SU-DHL-6 (cell line): ENCODE results near the gene KMT2B.

Experiments used
- H2AFZ ChIP-seq: fragments of 200-600 bp; sonication (generic); 2 replicates; pipeline ENCODE4 v1.6.1; 2014; ENCODE audit warnings: low read depth, mild to moderate bottlenecking, moderate library complexity, mixed read lengths, antibody characterized with exemption, low read length; ENCODE audit not compliant: severe bottlenecking
- H3F3A ChIP-seq: fragments of 200-600 bp; shearing (Covaris generic); 2 replicates; pipeline ENCODE4 v1.6.0; 2016; ENCODE audit warnings: antibody characterized with exemption, mild to moderate bottlenecking; ENCODE audit not compliant: insufficient read depth
- H3K27ac ChIP-seq: fragments of 200-600 bp; sonication (generic); 2 replicates; pipeline ENCODE4 v1.5.1; 2016; ENCODE audit warnings: low read depth, mild to moderate bottlenecking, low read length, moderate library complexity, mixed read lengths
- H3K27me3 ChIP-seq: fragments of 200-600 bp; sonication (generic), shearing (Covaris generic); 2 replicates; pipeline ENCODE4 v1.6.0; 2014; ENCODE audit warnings: mild to moderate bottlenecking, low read length
- H3K36me3 ChIP-seq: fragments of 200-600 bp; sonication (generic); 2 replicates; pipeline ENCODE4 v1.6.1; 2014; ENCODE audit warnings: mild to moderate bottlenecking, low read length, mixed read lengths
- H3K4me2 ChIP-seq: fragments of 300-600, 200-600 bp; shearing (Covaris generic), sonication (generic); 2 replicates; pipeline ENCODE4 v1.6.0; 2014; ENCODE audit warnings: low read length, low read depth, mild to moderate bottlenecking; ENCODE audit not compliant: poor library complexity, severe bottlenecking
- H3K4me3 ChIP-seq: fragments of 200-600 bp; sonication (generic); 2 replicates; pipeline ENCODE4 v1.5.1; 2014; ENCODE audit warnings: antibody characterized with exemption, low read length, mild to moderate bottlenecking, mixed read lengths; ENCODE audit not compliant: insufficient read depth, poor library complexity, severe bottlenecking
- H3K79me2 ChIP-seq: fragments of 200-600 bp; sonication (generic); 2 replicates; pipeline ENCODE4 v1.6.1; 2014; ENCODE audit warnings: mild to moderate bottlenecking, low read length, moderate library complexity; ENCODE audit not compliant: insufficient read depth
- H3K9ac ChIP-seq: fragments of 200-600 bp; sonication (generic); 2 replicates; pipeline ENCODE4 v1.7.0; 2014; ENCODE audit warnings: mild to moderate bottlenecking, low read length
- H3K9me2 ChIP-seq: fragments of 200-600 bp; sonication (generic); replicated peaks from 2 replicates; pipeline ENCODE4 v1.6.1; 2014; ENCODE audit warnings: low read length; ENCODE audit not compliant: insufficient read depth
- H3K9me3 ChIP-seq: fragments of 200-600 bp; sonication (generic); 2 replicates; pipeline ENCODE4 v1.6.1; 2014; ENCODE audit warnings: low read length, mixed read lengths; ENCODE audit not compliant: insufficient read depth
- H4K20me1 ChIP-seq: fragments of 200-600 bp; sonication (generic); 2 replicates; pipeline ENCODE4 v1.6.1; 2014; ENCODE audit warnings: low read depth, mild to moderate bottlenecking, antibody characterized with exemption, low read length, moderate library complexity, mixed read lengths
- EZH2phosphoT487 ChIP-seq: fragments of 200-600 bp; sonication (generic), shearing (Covaris generic); conservative IDR thresholded peaks from 2 replicates; pipeline ENCODE4 v1.6.1; 2018; ENCODE audit warnings: mild to moderate bottlenecking, antibody characterized with exemption, low read length, moderate library complexity, mixed read lengths
- TF ChIP-seq, protein P1 (sequence below): fragments of 200-600 bp; sonication (generic); IDR thresholded peaks from one replicate; pipeline ENCODE4 v1.5.1; 2017; ENCODE audit warnings: antibody characterized with exemption, mild to moderate bottlenecking, low read length, moderate library complexity; ENCODE audit not compliant: insufficient read depth, poor library complexity, severe bottlenecking

Gene KMT2B

GRCh38 chr19:35782589-35782988, 64.8 kb downstream of the KMT2B start:
- Histone ChIP-seq H3K79me2 (no peaks in the 10 kb centered on the region), H3K36me3 (no peaks in the 10 kb centered on the region), H3K9me2 (no peaks in the 10 kb centered on the region), H2AFZ (no peak overlapping the region), H3K9ac (no peak overlapping the region), H3K27ac (no peak overlapping the region), H3K4me2 (no peak overlapping the region), H3K27me3 (no peaks in the 10 kb centered on the region), H3K4me3 (no peak overlapping the region), H3K9me3 (no peaks in the 10 kb centered on the region), H3F3A (no peaks in the 10 kb centered on the region), H4K20me1 (no peaks in the 10 kb centered on the region)
- TF ChIP-seq, protein P1, sequence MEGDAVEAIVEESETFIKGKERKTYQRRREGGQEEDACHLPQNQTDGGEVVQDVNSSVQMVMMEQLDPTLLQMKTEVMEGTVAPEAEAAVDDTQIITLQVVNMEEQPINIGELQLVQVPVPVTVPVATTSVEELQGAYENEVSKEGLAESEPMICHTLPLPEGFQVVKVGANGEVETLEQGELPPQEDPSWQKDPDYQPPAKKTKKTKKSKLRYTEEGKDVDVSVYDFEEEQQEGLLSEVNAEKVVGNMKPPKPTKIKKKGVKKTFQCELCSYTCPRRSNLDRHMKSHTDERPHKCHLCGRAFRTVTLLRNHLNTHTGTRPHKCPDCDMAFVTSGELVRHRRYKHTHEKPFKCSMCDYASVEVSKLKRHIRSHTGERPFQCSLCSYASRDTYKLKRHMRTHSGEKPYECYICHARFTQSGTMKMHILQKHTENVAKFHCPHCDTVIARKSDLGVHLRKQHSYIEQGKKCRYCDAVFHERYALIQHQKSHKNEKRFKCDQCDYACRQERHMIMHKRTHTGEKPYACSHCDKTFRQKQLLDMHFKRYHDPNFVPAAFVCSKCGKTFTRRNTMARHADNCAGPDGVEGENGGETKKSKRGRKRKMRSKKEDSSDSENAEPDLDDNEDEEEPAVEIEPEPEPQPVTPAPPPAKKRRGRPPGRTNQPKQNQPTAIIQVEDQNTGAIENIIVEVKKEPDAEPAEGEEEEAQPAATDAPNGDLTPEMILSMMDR: no peak
- TF ChIP-seq EZH2phosphoT487: no peak

DNA sequence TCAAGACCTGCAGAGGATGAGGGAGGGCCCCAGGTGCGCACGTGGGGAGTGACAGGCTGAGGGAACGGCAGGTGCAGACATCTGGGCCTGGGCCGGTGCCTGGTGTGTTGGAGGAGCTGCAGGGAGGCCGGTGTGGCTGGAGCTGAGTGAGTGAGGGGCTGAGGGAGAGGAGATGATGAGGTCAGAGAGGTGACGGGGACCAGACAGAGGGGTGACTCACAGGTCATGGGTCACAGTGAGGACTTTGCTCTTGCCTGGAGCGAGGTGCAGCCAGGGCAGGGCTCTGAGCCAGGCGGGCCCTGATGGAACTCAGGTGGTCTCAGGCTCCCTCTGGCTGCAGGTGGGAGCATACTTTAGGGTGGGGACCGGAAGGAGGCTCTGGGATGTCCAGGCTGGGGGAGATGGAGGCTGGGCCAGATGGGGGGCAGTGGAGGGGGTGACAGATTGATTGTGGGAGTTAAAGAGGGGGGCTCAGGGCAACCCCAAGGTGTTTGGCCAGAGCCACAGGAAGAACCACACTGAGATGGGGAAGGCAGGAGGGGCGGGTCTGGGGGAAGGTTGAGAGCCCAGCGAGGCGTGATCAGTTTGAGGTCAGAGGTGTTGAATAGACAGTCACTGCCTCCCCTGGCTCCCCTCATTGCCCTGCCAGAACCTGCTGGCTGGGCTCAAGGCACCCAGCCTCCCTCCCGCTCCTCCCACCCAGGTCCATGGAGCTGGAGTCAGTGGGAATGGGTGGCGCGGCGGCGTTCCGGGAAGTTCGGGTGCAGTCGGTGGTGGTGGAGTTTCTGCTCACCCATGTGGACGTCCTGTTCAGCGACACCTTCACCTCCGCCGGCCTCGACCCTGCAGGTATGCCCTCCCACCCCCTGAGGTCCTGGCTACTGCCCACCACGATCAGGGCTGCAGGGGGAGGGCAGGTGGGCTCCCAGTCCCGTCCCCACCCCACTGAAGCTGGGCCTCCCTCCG, 65.9 kb downstream of the KMT2B start:
- H3K36me3 ChIP-seq: no peaks in the 10 kb centered on the region
- no peak overlapping the region for H2AFZ ChIP-seq
- no peak overlapping the region for H3K4me3 ChIP-seq
- H3F3A ChIP-seq: no peaks in the 10 kb centered on the region
- H3K9me3 ChIP-seq: no peaks in the 10 kb centered on the region
- no peak overlapping the region for H3K9ac ChIP-seq
- H4K20me1 ChIP-seq: no peaks in the 10 kb centered on the region
- TF ChIP-seq EZH2phosphoT487: no peak
- TF ChIP-seq, protein P1: no peak
- H3K27me3 ChIP-seq: no peaks in the 10 kb centered on the region
- H3K4me2 ChIP-seq: no peak overlapping the region
- H3K79me2 ChIP-seq: no peaks in the 10 kb centered on the region
- H3K9me2 ChIP-seq: no peaks in the 10 kb centered on the region
- H3K27ac ChIP-seq: no peak overlapping the region

DNA sequence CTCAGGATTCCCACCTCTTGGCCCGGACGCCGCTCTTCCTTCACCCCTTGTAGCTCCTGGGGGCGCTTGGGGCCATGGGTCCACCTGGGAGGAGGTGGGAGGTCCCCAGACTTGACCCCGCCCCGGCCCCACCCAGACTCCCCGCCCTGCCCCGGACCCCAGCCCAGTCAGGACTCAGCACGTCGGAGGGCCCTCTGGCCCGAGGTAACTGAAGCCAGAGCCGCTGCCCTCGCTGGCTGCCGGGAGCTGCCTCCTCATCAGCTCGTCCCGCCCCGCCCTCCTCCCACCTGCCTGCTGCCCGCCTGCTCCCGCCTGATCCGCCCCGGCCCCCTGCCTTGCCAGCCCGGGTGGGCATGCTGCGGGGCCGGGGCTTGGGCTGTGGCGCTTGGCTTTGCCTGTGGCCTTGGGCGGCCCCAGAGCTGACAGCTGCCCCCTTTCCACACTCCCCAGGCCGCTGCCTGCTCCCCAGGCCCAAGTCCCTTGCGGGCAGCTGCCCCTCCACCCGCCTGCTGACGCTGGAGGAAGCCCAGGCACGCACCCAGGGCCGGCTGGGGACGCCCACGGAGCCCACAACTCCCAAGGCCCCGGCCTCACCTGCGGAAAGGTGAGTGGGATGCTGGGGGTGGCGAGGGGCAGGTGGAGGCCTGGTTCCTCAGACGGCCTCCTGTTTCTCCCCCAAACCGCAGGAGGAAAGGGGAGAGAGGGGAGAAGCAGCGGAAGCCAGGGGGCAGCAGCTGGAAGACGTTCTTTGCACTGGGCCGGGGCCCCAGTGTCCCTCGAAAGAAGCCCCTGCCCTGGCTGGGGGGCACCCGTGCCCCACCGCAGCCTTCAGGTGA, 66.9 kb downstream of the KMT2B start:
- no peaks in the 10 kb centered on the region for H3K79me2 ChIP-seq
- no peaks in the 10 kb centered on the region for H3K9me3 ChIP-seq
- TF ChIP-seq EZH2phosphoT487: no peak
- TF ChIP-seq, protein P1: no peak
- no peak overlapping the region for H3K4me3 ChIP-seq
- H4K20me1 ChIP-seq: no peaks in the 10 kb centered on the region
- no peak overlapping the region for H3K4me2 ChIP-seq
- H3K27ac ChIP-seq: no peak overlapping the region
- no peaks in the 10 kb centered on the region for H3F3A ChIP-seq
- no peak overlapping the region for H3K9ac ChIP-seq
- H3K27me3 ChIP-seq: no peaks in the 10 kb centered on the region
- H3K36me3 ChIP-seq: no peaks in the 10 kb centered on the region
- no peak overlapping the region for H2AFZ ChIP-seq
- no peaks in the 10 kb centered on the region for H3K9me2 ChIP-seq
